Testis (tissue), 3 donors: ENCODE results near the gene TCF12. TPM values are rescaled to one million over a fixed set of nuclear protein-coding genes. Genes with fewer than 3 reads are reported as not detected.

ENCODE experiments used
- DNase-seq: peaks from one replicate; pipeline ENCODE4 v3.0.0-alpha.2; 2019
- H3K27ac ChIP-seq, 2 donors: fragments of 200-600 bp; sonication (generic); one replicate each; pipeline ENCODE4 v1.5.1; 2019
- H3K27me3 ChIP-seq: fragments of 200-600 bp; sonication (generic); one replicate; pipeline ENCODE4 v1.5.1; 2019
- H3K36me3 ChIP-seq: fragments of 200-600 bp; sonication (generic); one replicate; pipeline ENCODE4 v1.5.1; 2017; ENCODE audit warnings: low read depth; ENCODE audit errors: missing control alignments
- H3K4me1 ChIP-seq: fragments of 200-600 bp; sonication (generic); one replicate; pipeline ENCODE4 v1.5.1; 2019
- H3K4me3 ChIP-seq, 2 donors: fragments of 200-600 bp; sonication (generic); one replicate each; pipeline ENCODE4 v1.5.1; 2017 to 2019
- H3K9me3 ChIP-seq: fragments of 200-600 bp; sonication (generic); one replicate; pipeline ENCODE4 v1.5.1; 2017
- POLR2A ChIP-seq: fragments of 450-650 bp; IDR thresholded peaks from one replicate; pipeline ENCODE4 v1.6.1; 2017; ENCODE audit warnings: antibody characterized with exemption, mild to moderate bottlenecking, moderate library complexity
- WGBS, 2 donors: methylation state at CpG; one replicate each; pipeline ENCODE4 v1.1.5; 2018; 5-methylcytosine and 5-hydroxymethylcytosine counted together
- intact Hi-C: fragments of 100-400 bp; cut with DNase I; formaldehyde crosslinking; loops from one replicate; pipeline ENCODE4 v1.15.1; 2023; ENCODE audit warnings: low total_unique reads
- polyA plus RNA-seq: library from polyadenylated mRNA; stranded (reverse); fragments of 350-450 nt; fragmentation: Illumina TruSeq; extraction: RNeasy Lipid Tissue Mini Kit (QIAGEN cat#74804); gene quantifications from one replicate; pipeline ENCODE4 v1.2.3, GENCODE V29; 2014; ENCODE audit warnings: low read depth, low replicate concordance; ENCODE audit not compliant: insufficient read depth
- total RNA-seq, 2 donors: library from RNA; depleted of rRNA; stranded (reverse); fragments of >200 nt; gene quantifications; one replicate each; pipeline ENCODE4 v1.2.3, GENCODE V29; 2016
- TF ChIP-seq, protein P1 (sequence below), 3 experiments: fragments of 450-650 bp in 2 of 3; fragments of 200-600 bp in 1 of 3; sonication (generic) in 1 of 3; IDR thresholded peaks; one replicate each; pipeline ENCODE4 v1.5.1; 2016 to 2019; ENCODE audit warnings: antibody characterized with exemption in 3 of 3, mild to moderate bottlenecking in 2 of 3, moderate library complexity in 1 of 3

TCF12 gene
- total and polyA plus RNA-seq, 3 donors from 2014 or later: 51.8 to 152 (median 146) TPM

DNA sequence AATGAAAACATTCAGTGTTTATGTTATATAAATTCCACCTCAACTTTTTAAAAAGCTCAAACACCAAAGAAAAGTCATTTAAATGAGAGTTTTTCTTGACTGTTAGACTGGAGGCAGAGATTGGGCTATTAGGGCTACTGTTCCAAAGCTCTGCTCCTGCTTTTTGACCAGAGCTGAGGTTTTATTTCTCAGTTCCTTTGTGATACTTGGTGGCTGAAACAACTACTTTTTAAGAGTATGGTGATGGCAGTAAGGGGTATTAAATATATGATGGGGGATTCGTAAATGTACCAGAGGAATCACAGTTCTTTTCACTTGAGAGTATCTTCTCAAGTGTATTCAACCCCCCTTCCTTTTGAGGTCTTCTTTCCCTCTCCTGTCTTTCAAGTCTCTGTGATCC, 271.8 kb downstream of the TCF12 start:
- H3K36me3 ChIP-seq: no peaks in the 10 kb centered on the region
- intact Hi-C loops: no loop called here
- no peaks in the 10 kb centered on the region for H3K9me3 ChIP-seq
- DNase-seq: no peak
- 96 to 100% methylated on average over 1 of the region's 1 CpG for WGBS, 2 donors
- no peaks in the 10 kb centered on the region for H3K27me3 ChIP-seq
- H3K27ac ChIP-seq: no peak overlapping the region
- H3K4me1 ChIP-seq: no peaks in the 10 kb centered on the region
- no peak for TF ChIP-seq POLR2A
- TF ChIP-seq, protein P1, sequence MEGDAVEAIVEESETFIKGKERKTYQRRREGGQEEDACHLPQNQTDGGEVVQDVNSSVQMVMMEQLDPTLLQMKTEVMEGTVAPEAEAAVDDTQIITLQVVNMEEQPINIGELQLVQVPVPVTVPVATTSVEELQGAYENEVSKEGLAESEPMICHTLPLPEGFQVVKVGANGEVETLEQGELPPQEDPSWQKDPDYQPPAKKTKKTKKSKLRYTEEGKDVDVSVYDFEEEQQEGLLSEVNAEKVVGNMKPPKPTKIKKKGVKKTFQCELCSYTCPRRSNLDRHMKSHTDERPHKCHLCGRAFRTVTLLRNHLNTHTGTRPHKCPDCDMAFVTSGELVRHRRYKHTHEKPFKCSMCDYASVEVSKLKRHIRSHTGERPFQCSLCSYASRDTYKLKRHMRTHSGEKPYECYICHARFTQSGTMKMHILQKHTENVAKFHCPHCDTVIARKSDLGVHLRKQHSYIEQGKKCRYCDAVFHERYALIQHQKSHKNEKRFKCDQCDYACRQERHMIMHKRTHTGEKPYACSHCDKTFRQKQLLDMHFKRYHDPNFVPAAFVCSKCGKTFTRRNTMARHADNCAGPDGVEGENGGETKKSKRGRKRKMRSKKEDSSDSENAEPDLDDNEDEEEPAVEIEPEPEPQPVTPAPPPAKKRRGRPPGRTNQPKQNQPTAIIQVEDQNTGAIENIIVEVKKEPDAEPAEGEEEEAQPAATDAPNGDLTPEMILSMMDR (IDR thresholded peaks at IDR 0.05): no peak
- H3K4me3 ChIP-seq: no peak overlapping the region

DNA sequence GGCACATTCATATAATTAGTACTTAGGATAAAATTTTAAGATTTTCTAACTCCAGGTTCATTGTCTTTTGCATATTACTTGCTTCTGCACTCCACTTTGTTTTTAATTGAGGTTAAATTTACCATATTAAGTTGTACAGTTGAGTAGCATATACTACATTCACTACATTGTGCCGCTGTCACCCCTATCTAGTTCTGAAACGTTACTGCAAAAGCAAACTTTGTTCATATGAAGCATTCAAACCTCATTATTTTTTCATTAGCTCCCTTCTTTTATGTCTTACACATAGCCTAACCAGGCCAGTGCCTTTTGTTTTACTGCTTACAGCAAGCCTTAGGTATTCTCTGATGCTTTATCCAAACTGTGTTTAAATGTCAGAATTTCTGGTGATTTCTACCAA, 274.7 kb downstream of the TCF12 start:
- TF ChIP-seq, protein P1 (IDR thresholded peaks at IDR 0.05): no peak
- no peak for TF ChIP-seq POLR2A
- Histone ChIP-seq H3K4me3 (no peak overlapping the region), H3K9me3 (no peaks in the 10 kb centered on the region), H3K27ac (no peak overlapping the region), H3K27me3 (no peaks in the 10 kb centered on the region), H3K4me1 (no peaks in the 10 kb centered on the region), H3K36me3 (no peaks in the 10 kb centered on the region)
- WGBS, 2 donors: 79 to 83% methylated on average over 2 of the region's 2 CpGs
- intact Hi-C loops: no loop called here
- no peak for DNase-seq

DNA sequence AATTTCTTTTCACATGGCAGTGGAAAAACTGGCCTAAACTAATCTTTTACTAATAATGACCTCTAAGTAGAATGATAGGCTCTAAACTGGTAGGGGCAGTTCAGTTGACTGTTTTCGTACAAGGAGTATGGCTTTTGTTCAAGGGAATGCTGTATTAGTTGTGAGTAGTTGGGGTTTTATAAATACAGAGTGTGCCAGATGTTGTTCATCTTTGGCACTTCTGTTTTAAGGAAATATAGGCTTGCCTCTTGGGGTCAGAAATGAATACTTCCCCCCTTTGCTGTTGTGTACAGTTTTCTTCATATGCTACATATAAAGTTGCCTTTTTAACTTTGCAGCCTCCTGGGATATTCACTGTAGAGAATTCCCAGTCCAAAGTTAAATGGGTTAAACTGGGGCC, 276.9 kb downstream of the TCF12 start:
- no peaks in the 10 kb centered on the region for H3K9me3 ChIP-seq
- intact Hi-C loops: no loop called here
- no peaks in the 10 kb centered on the region for H3K27me3 ChIP-seq
- no peak for DNase-seq
- no peak overlapping the region for H3K4me3 ChIP-seq
- no peaks in the 10 kb centered on the region for H3K36me3 ChIP-seq
- no peaks in the 10 kb centered on the region for H3K4me1 ChIP-seq
- H3K27ac ChIP-seq: no peak overlapping the region
- TF ChIP-seq, protein P1 (IDR thresholded peaks at IDR 0.05): no peak
- no peak for TF ChIP-seq POLR2A
- 90 to 96% methylated on average over 1 of the region's 1 CpG for WGBS, 2 donors

DNA sequence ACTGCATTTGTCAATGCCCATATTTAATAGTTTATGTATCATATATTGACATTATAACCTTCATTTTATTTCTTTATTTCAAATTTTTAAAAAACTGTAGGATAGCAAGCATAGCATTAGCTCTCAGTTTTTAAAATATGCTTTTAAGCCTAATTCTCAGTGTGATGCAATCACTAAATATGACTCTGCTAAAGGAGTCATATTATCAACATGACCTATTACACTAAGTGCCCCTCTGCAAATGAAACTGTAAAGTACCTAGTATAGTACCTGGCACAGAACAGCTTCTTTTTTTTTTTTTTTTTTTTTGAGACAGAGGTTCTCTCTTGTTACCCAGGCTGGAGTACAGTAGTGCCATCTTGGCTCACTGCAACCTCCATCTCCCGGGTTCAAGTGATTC, 278.4 kb downstream of the TCF12 start:
- TF ChIP-seq POLR2A: no peak
- TF ChIP-seq, protein P1 (IDR thresholded peaks at IDR 0.05): no peak
- intact Hi-C loops: no loop called here

DNA sequence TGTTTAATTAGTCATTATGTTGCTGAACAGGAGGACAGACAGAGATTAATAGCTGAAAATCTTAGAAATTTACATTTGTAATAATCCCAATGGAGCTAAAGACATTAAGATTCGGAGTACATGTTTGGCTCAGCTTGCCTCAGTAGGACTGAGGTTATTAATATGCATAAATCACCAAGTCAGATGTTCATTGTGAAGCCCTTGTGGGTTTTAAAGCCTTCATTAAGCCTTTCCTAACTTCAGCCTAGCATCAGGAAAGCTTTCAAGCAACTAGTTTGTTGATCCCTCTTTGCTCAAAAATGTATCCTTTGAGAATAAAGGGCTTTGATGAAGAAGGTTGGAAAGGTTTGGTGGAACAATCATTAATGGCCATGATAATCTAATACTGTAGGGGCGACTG, 279.7 kb downstream of the TCF12 start:
- no peak overlapping the region for H3K27ac ChIP-seq
- H3K4me3 ChIP-seq: no peak overlapping the region
- H3K36me3 ChIP-seq: no peaks in the 10 kb centered on the region
- no peaks in the 10 kb centered on the region for H3K27me3 ChIP-seq
- H3K4me1 ChIP-seq: no peaks in the 10 kb centered on the region
- no peak for TF ChIP-seq POLR2A
- TF ChIP-seq, protein P1 (IDR thresholded peaks at IDR 0.05): no peak
- DNase-seq: no peak
- H3K9me3 ChIP-seq: no peaks in the 10 kb centered on the region
- 68 to 81% methylated on average over 2 of the region's 2 CpGs for WGBS, 2 donors
- intact Hi-C loops: no loop called here

More for the DNA sequence above, 278.4 kb downstream of the TCF12 start:
- DNase-seq: no peak
- Histone ChIP-seq H3K27me3 (no peaks in the 10 kb centered on the region), H3K4me1 (no peaks in the 10 kb centered on the region), H3K4me3 (no peak overlapping the region), H3K36me3 (no peaks in the 10 kb centered on the region), H3K27ac (no peak overlapping the region), H3K9me3 (no peaks in the 10 kb centered on the region)
- WGBS, 2 donors: 83 to 92% methylated on average over 1 of the region's 1 CpG
